IMR-90 (cell line): Measurements from ENCODE around the gene NTRK3. TPM values are rescaled to one million over a fixed set of nuclear protein-coding genes. Genes with fewer than 3 reads are reported as not detected.

Source experiments
- ATAC-seq: fragments of 200-7000 bp; cut with Tn5 transposase; 2 replicates; pipeline ENCODE4 v1.9.1; 2020; ENCODE audit warnings: low read depth, mild to moderate bottlenecking, moderate library complexity
- BruUV-seq: library from RNA; stranded (reverse); fragments of 400-500 nt; replicated peaks from 2 replicates; lab custom pipeline; 2021; lab: Mats Ljungman, UMichigan
- CTCF ChIA-PET: fragments of 300-600 bp; formaldehyde crosslinking; extraction: SDS; loops from one replicate; lab custom pipeline; 2021; ENCODE audit warnings: antibody characterized with exemption; lab: Yijun Ruan, JAX
- POLR2A ChIA-PET: fragments of 300-600 bp; sonication (Branson Sonifier 250); formaldehyde crosslinking; loops from one replicate; lab custom pipeline; 2022; ENCODE audit warnings: antibody characterized with exemption; ENCODE audit not compliant: unreplicated experiment; lab: Charles Lee
- DNase-seq: peaks from one replicate; pipeline ENCODE4 v3.0.0; 2013
- H2AFZ ChIP-seq: replicated peaks from 2 replicates; pipeline ENCODE3; 2013; ENCODE audit warnings: low read length, mild to moderate bottlenecking; ENCODE audit not compliant: poor library complexity
- H2AK5ac ChIP-seq: 2 replicates; pipeline ENCODE4 v1.6.1; 2013; ENCODE audit warnings: low read depth, low read length, inconsistent platforms
- H2AK9ac ChIP-seq: replicated peaks from 2 replicates; pipeline ENCODE3; 2013; ENCODE audit warnings: mild to moderate bottlenecking, low read depth, low read length, moderate library complexity; ENCODE audit not compliant: poor library complexity
- H2BK120ac ChIP-seq: 2 replicates; pipeline ENCODE4 v1.6.1; 2013; ENCODE audit warnings: low read depth, low read length, inconsistent platforms
- H2BK15ac ChIP-seq: 3 replicates; pipeline ENCODE4 v1.6.1; 2013; ENCODE audit warnings: low read depth, low read length, inconsistent platforms
- H2BK20ac ChIP-seq: 2 replicates; pipeline ENCODE4 v1.6.1; 2013; ENCODE audit warnings: low read depth, mild to moderate bottlenecking, inconsistent platforms, low read length, moderate library complexity
- H2BK5ac ChIP-seq: 2 replicates; pipeline ENCODE4 v1.6.1; 2013; ENCODE audit warnings: mild to moderate bottlenecking, low read depth, low read length, inconsistent platforms; ENCODE audit not compliant: poor library complexity, severe bottlenecking
- H3K14ac ChIP-seq: replicated peaks from 2 replicates; pipeline ENCODE4 v1.6.1; 2013; ENCODE audit warnings: low read depth, low read length, inconsistent platforms
- H3K18ac ChIP-seq: 2 replicates; pipeline ENCODE4 v1.6.1; 2013; ENCODE audit warnings: low read depth, low read length, control low read depth
- H3K23ac ChIP-seq: 2 replicates; pipeline ENCODE4 v1.6.1; 2013; ENCODE audit warnings: low read depth, low read length, inconsistent platforms
- H3K27ac ChIP-seq: 2 replicates; pipeline ENCODE4 v1.5.1; 2013; ENCODE audit warnings: mild to moderate bottlenecking, control low read depth, low read length; ENCODE audit not compliant: insufficient read depth
- H3K27me3 ChIP-seq: 2 replicates; pipeline ENCODE4 v1.6.1; 2013; ENCODE audit warnings: low read length; ENCODE audit not compliant: control insufficient read depth, insufficient read depth
- H3K36me3 ChIP-seq: 2 replicates; pipeline ENCODE4 v1.6.1; 2013; ENCODE audit warnings: low read length, mixed read lengths; ENCODE audit not compliant: control insufficient read depth, insufficient read depth
- H3K4ac ChIP-seq: 2 replicates; pipeline ENCODE4 v1.6.1; 2013; ENCODE audit warnings: low read depth, low read length, inconsistent platforms
- H3K4me1 ChIP-seq: 2 replicates; pipeline ENCODE4 v1.6.1; 2013; ENCODE audit warnings: low read length, mixed read lengths; ENCODE audit not compliant: control insufficient read depth, insufficient read depth
- H3K4me2 ChIP-seq: 2 replicates; pipeline ENCODE4 v1.6.1; 2013; ENCODE audit warnings: low read depth, mild to moderate bottlenecking, control low read depth, low read length, moderate library complexity
- H3K4me3 ChIP-seq: 2 replicates; pipeline ENCODE4 v1.5.1; 2013; ENCODE audit warnings: low read depth, mild to moderate bottlenecking, control low read depth, low read length, moderate library complexity; ENCODE audit not compliant: insufficient read depth
- H3K56ac ChIP-seq: 2 replicates; pipeline ENCODE4 v1.6.1; 2013; ENCODE audit warnings: low read length, inconsistent platforms; ENCODE audit not compliant: insufficient read depth; ENCODE audit errors: extremely low read depth
- H3K79me1 ChIP-seq, 2 experiments: 2 replicates each; pipeline ENCODE4 v1.6.1; 2013; ENCODE audit warnings: low read length in 2 of 2, inconsistent platforms in 1 of 2, low read depth in 1 of 2
- H3K9ac ChIP-seq: 2 replicates; pipeline ENCODE4 v1.6.1; 2013; ENCODE audit warnings: low read depth, low read length, control low read depth
- H3K9me1 ChIP-seq: 2 replicates; pipeline ENCODE4 v1.6.1; 2013; ENCODE audit warnings: low read length, inconsistent platforms; ENCODE audit not compliant: insufficient read depth
- H3K9me3 ChIP-seq: 2 replicates; pipeline ENCODE4 v1.6.1; 2013; ENCODE audit warnings: low read length; ENCODE audit not compliant: control insufficient read depth, insufficient read depth
- H4K20me1 ChIP-seq: 2 replicates; pipeline ENCODE4 v1.6.1; 2013; ENCODE audit warnings: low read length, inconsistent platforms; ENCODE audit not compliant: insufficient read depth
- H4K5ac ChIP-seq: 2 replicates; pipeline ENCODE4 v1.6.1; 2013; ENCODE audit warnings: mild to moderate bottlenecking, low read depth, low read length, control low read depth
- H4K8ac ChIP-seq, 2 experiments: 2 replicates each; pipeline ENCODE4 v1.6.1; 2013; ENCODE audit warnings: low read depth in 2 of 2, low read length in 2 of 2, control low read depth in 1 of 2, inconsistent platforms in 1 of 2
- H4K91ac ChIP-seq: 2 replicates; pipeline ENCODE4 v1.6.1; 2013; ENCODE audit warnings: low read depth, low read length, inconsistent platforms; ENCODE audit not compliant: insufficient read depth
- CEBPB ChIP-seq: IDR thresholded peaks from 2 replicates; pipeline ENCODE4 v1.6.1; 2012; ENCODE audit warnings: low read depth, low read length, improper control_type of control experiment
- CTCF ChIP-seq: conservative IDR thresholded peaks from 2 replicates; pipeline ENCODE4 v1.5.1; 2012; ENCODE audit warnings: mild to moderate bottlenecking, low read depth, low read length, improper control_type of control experiment
- ELK1 ChIP-seq: fragments of 150-350 bp; IDR thresholded peaks from 2 replicates; pipeline ENCODE4 v1.6.1; 2016; ENCODE audit warnings: low read depth, mild to moderate bottlenecking, low read length, moderate library complexity, borderline replicate concordance
- FOS ChIP-seq: fragments of 150-350 bp; IDR thresholded peaks from 2 replicates; pipeline ENCODE4 v1.6.1; 2016; ENCODE audit warnings: low read depth, low read length
- POLR2A ChIP-seq: IDR thresholded peaks from 2 replicates; pipeline ENCODE4 v1.6.1; 2012; ENCODE audit warnings: mild to moderate bottlenecking, low read depth, low read length
- RCOR1 ChIP-seq: IDR thresholded peaks from 2 replicates; pipeline ENCODE4 v1.6.1; 2012; ENCODE audit warnings: mild to moderate bottlenecking, low read length, improper control_type of control experiment; ENCODE audit not compliant: insufficient replicate concordance
- RFX5 ChIP-seq: IDR thresholded peaks from 2 replicates; pipeline ENCODE4 v1.8.0; 2012; ENCODE audit warnings: low read depth, mild to moderate bottlenecking, low read length, moderate library complexity
- SMC3 ChIP-seq: fragments of 150-350 bp; IDR thresholded peaks from 2 replicates; pipeline ENCODE4 v1.6.1; 2016; ENCODE audit warnings: low read depth, mild to moderate bottlenecking, antibody characterized with exemption, low read length, moderate library complexity
- WGBS, 2 experiments: methylation state at CpG; one replicate each; pipeline versions ENCODE4 v1.1.5 to v1.1.7; 2013; ENCODE audit warnings: missing lambda C conversion rate in 2 of 2; ENCODE audit not compliant: insufficient read length in 1 of 2; ENCODE audit errors: extremely low coverage in 2 of 2; 5-methylcytosine and 5-hydroxymethylcytosine counted together
- dilution Hi-C: fragments of 300-500 bp; cut with HindIII; formaldehyde crosslinking; loops from one replicate; pipeline ENCODE4 v1.14.3; 2018; ENCODE audit warnings: low sequenced_read_pairs; ENCODE audit not compliant: unreplicated experiment
- in situ Hi-C: fragments of 300-500 bp; cut with MboI; formaldehyde crosslinking; loops from 3 replicates; pipeline ENCODE4 v1.14.3; 2019; ENCODE audit warnings: low sequenced_read_pairs, inconsistent platforms, mixed read lengths
- intact Hi-C: fragments of 100-400 bp; cut with micrococcal nuclease; formaldehyde crosslinking; loops from 2 replicates; pipeline ENCODE4 v1.10.0; 2022
- polyA plus RNA-seq, 3 experiments: library from polyadenylated mRNA; depleted of rRNA; stranded (reverse); fragments of >200 nt; gene quantifications; 2 replicates each; pipeline ENCODE4 v1.2.3, GENCODE V29; 2012; ENCODE audit warnings: low replicate concordance in 1 of 3
- total RNA-seq: library from RNA; depleted of rRNA; stranded (reverse); fragments of >200 nt; gene quantifications from 2 replicates; pipeline ENCODE4 v1.2.3, GENCODE V29; 2012

Gene NTRK3
- total and polyA plus RNA-seq, 2 of the 4 experiments (the other 2 are of a cell fraction): under 0.01 to 0.15 TPM

GRCh38 chr15:88036154-88036839, 220.2 kb downstream of the NTRK3 start:
- Histone ChIP-seq H3K9me1 (no peaks in the 10 kb centered on the region), H3K18ac (no peak overlapping the region), H2BK20ac (no peak overlapping the region), H3K14ac (no peak overlapping the region), H3K4me2 (no peak overlapping the region), H3K9me3 (peaks cover 20% of the 10 kb centered on the region), H4K91ac (no peak overlapping the region), H3K56ac (no peak overlapping the region), H2AFZ (no peak overlapping the region), H3K36me3 (no peaks in the 10 kb centered on the region), H2BK15ac (no peak overlapping the region), H4K20me1 (no peaks in the 10 kb centered on the region), H3K4me1 (no peaks in the 10 kb centered on the region), H4K8ac (no peak overlapping the region), H3K23ac (no peak overlapping the region), H2AK5ac (no peak overlapping the region), H3K79me1 (no peaks in the 10 kb centered on the region), H3K4me3 (no peak overlapping the region), H3K27me3 (no peaks in the 10 kb centered on the region), H2BK120ac (no peak overlapping the region), H2AK9ac (no peak overlapping the region), H3K27ac (no peak overlapping the region), H3K9ac (no peak overlapping the region), H3K4ac (no peak overlapping the region), H2BK5ac (no peak overlapping the region), H4K5ac (no peak overlapping the region)
- ChIA-PET POLR2A (no interaction called here), CTCF (no interaction called here)
- dilution Hi-C loops (no loop called here), in situ Hi-C loops (no loop called here), intact Hi-C loops (no loop called here)
- TF ChIP-seq POLR2A: no peak
- TF ChIP-seq CTCF: no peak
- no peak for TF ChIP-seq CEBPB
- TF ChIP-seq ELK1: no peak
- TF ChIP-seq FOS: no peak
- TF ChIP-seq RCOR1: no peak
- TF ChIP-seq SMC3: no peak
- TF ChIP-seq RFX5: no peak
- BruUV-seq: no TSS peak
- no CpG with 5 or more reads among the region's 9 CpGs for WGBS, 2 experiments
- ATAC-seq (no peak), DNase-seq (no peak)
